HG02938 (cell line): ENCODE measurements around the gene CRTAP.
"Not testable (repeated sequence)": the region's sequence is repeated elsewhere in the genome, so short reads cannot be mapped to it uniquely, and the experiment has no call there.

ENCODE experiments used
- ATAC-seq: cut with Tn5 transposase; IDR thresholded peaks from one replicate; pipeline ENCODE4 v1.9.1; 2021; ENCODE audit warnings: mild to moderate bottlenecking, moderate library complexity; ENCODE audit not compliant: unreplicated experiment

The CRTAP gene

DNA sequence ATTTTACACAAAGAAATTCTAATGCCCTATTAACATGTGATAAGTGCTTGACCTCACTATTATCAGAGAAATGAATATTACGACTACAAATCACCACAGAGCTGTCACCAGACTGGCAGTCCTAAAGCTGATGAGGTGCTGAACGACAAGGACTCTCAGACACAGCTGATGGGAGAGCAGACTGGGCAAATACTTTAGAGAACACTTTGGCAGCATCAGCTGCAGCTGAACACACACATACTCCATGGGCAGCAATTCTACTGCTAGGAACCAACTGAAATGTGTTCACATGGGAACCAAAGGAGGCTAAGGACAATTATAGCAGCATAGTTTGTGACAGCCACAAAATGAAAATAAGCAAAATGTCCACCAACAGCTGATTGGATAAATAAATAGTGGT lies 59.3 kb downstream of the CRTAP start:
- ATAC-seq, result no peak

DNA sequence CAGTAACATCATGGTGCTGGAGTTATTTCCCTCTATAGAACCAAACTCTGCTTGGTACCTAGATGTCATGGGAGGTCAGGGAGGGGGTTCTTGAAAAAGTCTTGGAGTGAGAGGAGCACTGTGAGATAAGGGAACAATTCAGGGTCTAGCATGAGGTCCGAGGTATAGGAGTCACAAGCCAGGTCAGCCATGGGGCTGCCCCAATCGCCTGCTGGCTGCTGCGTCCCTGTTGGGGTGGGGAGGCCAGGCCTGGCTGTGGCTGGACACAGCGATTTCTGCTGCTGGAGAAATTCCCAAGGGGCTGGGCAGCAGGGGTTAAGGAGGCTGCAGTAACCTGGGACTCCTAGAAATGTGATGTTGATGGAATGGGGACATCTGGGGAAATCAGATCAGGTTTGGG lies 59.9 kb downstream of the CRTAP start:
- no peak for ATAC-seq

DNA sequence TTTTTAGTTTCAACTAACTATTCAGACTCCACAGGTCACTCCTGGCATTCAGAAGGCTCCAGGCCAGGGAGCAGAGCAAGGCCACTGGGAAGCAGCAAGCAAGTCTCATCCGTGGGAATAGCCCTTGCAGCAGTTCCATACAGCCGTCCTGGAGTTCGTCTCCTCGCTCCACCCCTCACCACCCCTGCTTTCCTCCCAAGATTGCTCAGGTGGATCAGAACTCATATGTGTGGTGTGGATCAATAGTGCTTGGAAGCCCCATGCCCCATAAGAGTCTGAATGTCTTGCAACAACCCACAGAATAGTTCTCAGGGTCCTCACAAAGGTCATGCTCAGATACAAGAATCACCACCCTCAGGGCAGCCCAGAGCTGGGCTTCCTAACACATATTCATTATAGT lies 60.3 kb downstream of the CRTAP start:
- ATAC-seq, result no peak

DNA sequence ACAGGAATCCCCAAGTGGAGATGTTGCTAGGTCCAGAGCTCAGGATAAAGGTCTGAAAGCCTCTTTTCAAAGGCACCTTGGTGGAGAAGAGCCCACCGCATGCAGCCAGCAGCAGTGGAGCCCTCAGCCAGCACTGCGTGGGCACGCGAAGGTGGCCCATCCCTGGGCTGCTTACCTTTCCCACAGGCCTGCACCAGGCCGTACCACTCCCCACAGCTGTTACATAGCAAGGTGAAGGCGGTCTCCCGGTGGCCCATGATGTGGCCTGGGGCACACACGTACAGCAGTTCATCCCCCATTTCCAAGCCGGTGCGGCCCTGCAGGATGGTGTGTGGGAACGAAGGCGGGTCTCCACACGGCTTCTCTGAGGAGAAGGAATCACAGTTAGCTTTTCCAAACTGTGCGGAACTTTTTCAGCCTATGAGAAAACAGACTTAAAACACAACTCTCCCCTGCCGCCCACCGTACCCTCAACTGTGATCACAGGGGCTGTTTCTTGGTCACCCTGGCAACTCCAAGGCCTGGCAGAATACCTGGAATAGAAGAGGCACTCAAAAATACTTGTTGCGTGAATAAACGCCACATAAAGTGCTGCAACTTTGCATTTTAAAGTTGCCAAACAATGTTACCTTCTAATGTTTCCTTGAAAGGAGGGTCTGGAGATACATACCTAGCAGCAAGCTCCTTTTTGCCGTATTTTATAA lies 61.0 kb downstream of the CRTAP start:
- ATAC-seq, result no peak

DNA sequence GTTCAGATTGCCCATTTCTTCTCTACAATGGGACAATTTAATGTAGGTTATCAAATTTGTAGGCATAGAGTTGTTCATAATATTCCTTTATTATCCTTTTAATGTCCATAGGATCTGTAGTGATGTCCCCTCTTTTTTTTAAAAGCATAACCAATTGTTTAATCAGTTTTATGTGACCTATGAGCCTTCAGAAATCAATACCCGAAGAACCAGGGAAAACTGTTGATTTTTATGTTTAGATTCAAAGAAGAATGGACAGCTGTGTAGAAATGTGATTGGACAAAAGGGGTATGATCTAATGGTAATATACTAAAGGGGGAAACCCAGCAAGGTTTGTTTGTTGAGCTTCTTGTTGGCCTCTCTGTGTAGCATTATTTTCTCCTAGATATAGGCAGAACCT lies 65.3 kb downstream of the CRTAP start:
- ATAC-seq, result no peak

DNA sequence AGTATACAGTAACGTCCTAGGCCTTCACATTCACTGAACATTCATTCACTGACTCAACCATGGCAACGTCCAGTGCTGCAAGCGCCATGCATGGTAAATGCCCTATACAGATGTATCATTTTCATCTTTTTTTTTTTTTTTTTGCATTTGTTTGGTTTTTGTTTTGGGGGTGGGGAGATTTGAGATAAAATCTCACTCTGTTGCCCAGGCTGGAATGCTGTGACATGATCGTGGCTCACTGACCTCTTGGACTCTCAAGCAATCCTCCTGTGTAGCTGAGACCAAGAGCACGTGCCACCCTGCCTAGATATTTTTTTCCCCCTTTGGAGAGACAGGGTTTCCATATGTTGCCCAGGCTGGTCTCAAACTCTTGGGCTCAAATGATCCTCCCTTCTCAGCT lies 67.4 kb downstream of the CRTAP start:
- ATAC-seq, result no peak

DNA sequence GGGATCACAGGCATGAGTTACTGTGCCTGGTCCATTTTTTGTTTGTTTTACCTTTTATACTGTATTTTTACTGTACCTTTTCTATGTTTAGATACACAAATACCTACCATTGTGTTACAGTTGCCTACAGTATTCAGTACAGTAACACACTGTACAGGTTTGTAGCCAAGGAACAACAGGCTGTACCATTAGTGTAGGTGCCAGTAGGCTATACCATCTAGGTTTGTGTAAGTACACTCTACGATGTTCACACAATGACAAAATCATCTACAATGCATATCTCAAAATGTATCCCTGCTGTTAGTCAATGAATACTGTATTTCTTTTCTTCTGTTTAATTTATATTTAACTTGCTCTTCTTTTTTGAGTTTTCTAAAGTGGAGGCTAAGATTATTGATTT lies 67.8 kb downstream of the CRTAP start:
- not testable (repeated sequence) for ATAC-seq

DNA sequence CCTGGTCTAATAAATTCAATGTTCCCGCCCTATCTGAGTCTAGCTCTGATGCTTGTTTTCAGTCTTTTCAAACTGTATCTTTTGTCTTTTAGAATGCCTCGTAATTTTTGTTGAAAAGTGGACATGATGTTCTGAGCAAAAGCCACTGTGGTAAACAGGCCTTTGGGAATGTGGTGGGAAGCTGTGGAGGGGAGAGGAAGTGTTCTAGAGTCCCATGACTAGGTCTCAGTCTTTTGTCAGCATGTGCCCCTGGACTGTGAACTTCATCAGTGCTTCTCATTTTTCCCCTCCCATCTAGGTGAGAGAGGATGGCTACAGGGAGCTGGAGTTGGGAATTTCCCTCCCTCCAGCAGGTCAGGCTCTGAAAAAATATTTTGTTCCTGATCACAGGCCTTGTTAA lies 71.0 kb downstream of the CRTAP start:
- ATAC-seq, result no peak

DNA sequence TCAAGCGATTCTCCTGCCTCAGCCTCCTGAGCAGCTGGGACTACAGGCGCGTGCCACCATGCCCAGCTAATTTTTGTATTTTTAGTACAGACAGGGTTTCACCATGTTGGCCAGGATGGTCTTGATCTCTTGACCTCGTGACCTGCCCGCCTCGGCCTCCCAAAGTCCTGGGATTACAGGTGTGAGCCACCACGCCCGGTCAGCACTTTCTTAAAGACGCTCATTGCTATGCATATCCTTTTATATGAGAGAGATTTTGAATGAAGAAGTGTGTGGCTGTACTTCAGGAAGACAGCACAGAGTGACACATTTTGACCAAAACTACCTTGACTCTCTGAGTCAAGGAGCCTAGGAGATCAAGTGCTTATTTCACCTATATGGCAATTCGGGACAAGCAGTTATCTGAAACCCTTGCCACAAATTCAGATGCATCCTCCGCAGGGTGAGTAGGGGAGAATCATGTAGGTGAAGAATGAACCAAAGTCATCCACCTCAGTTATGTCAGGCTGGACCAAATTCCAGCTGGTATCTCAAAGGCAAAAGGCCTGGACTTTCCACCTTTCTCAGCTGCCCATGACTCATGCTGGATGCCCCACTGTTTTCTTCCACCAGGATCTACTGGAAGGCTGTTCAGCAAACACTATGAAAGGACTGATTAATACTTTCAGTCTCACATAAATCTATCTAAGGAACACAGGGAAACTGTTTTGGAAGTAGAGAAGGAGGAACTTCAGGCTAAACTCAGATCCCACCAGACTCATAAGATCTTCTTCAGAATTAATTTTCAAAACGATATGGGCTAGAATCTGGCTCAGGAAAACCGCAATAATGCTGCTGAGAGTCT lies 72.9 kb downstream of the CRTAP start:
- ATAC-seq, result no peak

DNA sequence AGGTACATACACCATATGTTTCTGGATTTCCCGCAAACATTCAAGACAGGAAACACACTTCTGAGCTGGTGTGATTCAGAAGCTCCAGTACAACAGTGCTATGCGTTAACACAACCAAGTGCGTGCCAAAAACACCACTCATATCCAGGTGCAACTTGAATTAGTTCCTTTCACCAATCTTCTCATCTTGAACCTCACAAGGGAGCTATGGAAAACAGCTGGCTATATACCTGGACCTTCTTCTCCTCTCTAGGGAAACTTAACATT lies 73.5 kb downstream of the CRTAP start:
- ATAC-seq, result no peak

DNA sequence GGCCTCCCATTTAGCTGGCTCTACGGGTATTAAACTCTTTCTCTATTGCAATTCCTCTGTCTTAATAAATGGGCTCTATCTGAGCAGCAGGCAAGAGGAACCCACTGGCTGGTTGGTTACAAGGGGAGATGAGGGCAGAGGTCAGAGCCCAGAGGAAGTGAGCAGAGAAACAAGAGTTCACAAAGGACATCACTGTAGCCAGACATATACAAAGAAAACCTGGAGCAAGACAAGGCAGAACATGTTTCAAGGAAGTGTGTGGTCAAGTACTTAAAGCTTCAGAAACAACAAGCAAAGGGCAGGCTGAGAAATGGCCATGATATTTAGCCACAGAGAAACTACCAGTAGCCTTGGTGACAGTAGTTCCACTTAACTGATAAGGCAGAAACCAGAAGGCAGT lies 80.5 kb downstream of the CRTAP start:
- no peak for ATAC-seq

DNA sequence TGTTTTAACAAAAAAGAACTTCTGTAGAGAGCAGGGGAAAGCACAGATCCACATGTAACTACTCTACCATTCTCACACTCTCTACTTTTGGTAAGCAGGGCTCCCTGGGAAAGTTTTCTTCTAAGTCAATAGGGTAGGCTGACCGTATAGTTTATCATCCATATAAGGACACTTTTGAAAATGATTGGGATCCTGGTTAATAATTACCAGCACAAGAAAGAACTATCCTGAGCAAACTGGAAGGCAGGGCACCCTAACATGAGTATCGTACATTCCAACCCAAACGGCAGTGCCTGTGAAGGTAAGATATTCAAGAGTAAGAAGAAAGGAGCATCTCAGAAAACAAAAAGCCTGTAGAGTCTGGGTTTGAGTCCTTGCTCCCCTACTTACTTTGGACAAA lies 82.7 kb downstream of the CRTAP start:
- no peak for ATAC-seq
